Mucosa of gallbladder (tissue), 1 donor: Measurements from ENCODE around the gene SLC30A3. TPM values are rescaled to one million over a fixed set of nuclear protein-coding genes. Genes with fewer than 3 reads are reported as not detected.
"Not testable (repeated sequence)": the region's sequence is repeated elsewhere in the genome, so short reads cannot be mapped to it uniquely, and the experiment has no call there.

ENCODE experiments used
- DNase-seq: peaks from one replicate; pipeline ENCODE4 v3.0.0-alpha.2; 2020; ENCODE audit warnings: low spot score
- total RNA-seq: library from RNA; stranded (reverse); gene quantifications from one replicate; pipeline ENCODE4 v1.2.1, GENCODE V29; 2021
- donor health status: DM: no; HTN: no; CAD: no.

SLC30A3 gene
- total RNA-seq, 1 donor from 2014 or later, result not detected

- DNase-seq, result no peak
Measured at GRCh38 chr2:27284996-27285395, 22.1 kb upstream of the SLC30A3 start.

- DNase-seq, result no peak
Measured at GRCh38 chr2:27282892-27283291, 20.0 kb upstream of the SLC30A3 start.

GRCh38 chr2:27281855-27282559 lies 19.2 kb upstream of the SLC30A3 start, which contains the start of gene TRIM54:
TSS of gene TRIM54 (plus strand) at chr2:27282429. CDS start at chr2:27282732, 303 bp downstream.
- DNase-seq, result no peak

GRCh38 chr2:27281442-27281841 lies 18.6 kb upstream of the SLC30A3 start:
- DNase-seq, result no peak

GRCh38 chr2:27280826-27281225 lies 18.0 kb upstream of the SLC30A3 start:
- no peak for DNase-seq

GRCh38 chr2:27278010-27278409 lies 15.2 kb upstream of the SLC30A3 start:
- DNase-seq, result no peak

- no peak for DNase-seq
Measured at GRCh38 chr2:27275211-27276150, 12.6 kb upstream of the SLC30A3 start, which contains the start of gene DNAJC5G. TSS of gene DNAJC5G (plus strand) at chr2:27275433. CDS start at chr2:27276729, 1,296 bp downstream.

GRCh38 chr2:27272537-27273522 lies 10.0 kb upstream of the SLC30A3 start:
- DNase-seq, result not testable (repeated sequence)

- no peak for DNase-seq
Measured at GRCh38 chr2:27271631-27272340, 8.9 kb upstream of the SLC30A3 start.

- no peak for DNase-seq
Measured at GRCh38 chr2:27270670-27271069, 7.8 kb upstream of the SLC30A3 start.

- DNase-seq, result no peak
Measured at GRCh38 chr2:27270131-27270530, 7.3 kb upstream of the SLC30A3 start.

- not testable (repeated sequence) for DNase-seq
Measured at GRCh38 chr2:27268296-27268695, 5.4 kb upstream of the SLC30A3 start.

GRCh38 chr2:27265536-27265870 lies 2.7 kb upstream of the SLC30A3 start:
- DNase-seq, result no peak

GRCh38 chr2:27264753-27265535 lies 2.1 kb upstream of the SLC30A3 start:
- peak; percentile 22 for DNase-seq

GRCh38 chr2:27264253-27264752 lies 1.5 kb upstream of the SLC30A3 start:
- DNase-seq, result no peak

- no peak for DNase-seq
Measured at GRCh38 chr2:27263287-27264252, 723 bp upstream of the SLC30A3 start.

GRCh38 chr2:27261926-27262298 lies 935 bp downstream of the SLC30A3 start:
- DNase-seq, result no peak

GRCh38 chr2:27261241-27261925 lies 1.5 kb downstream of the SLC30A3 start:
- no peak for DNase-seq
